SJCRH30 (cell line): Measurements from ENCODE around the gene TMEM115. TPM values are rescaled to one million over a fixed set of nuclear protein-coding genes. Genes with fewer than 3 reads are reported as not detected.

ENCODE experiments used
- DNase-seq, 2 experiments: peaks; one replicate each; pipeline ENCODE4 v3.0.0-alpha.2; 2015 to 2020
- H3K27ac ChIP-seq: fragments of 250-450 bp; sonication (Bioruptor Pico); 2 replicates; pipeline ENCODE4 v1.5.1; 2020; ENCODE audit warnings: mild to moderate bottlenecking, moderate library complexity
- H3K27me3 ChIP-seq: fragments of 250-450 bp; sonication (Bioruptor Pico); 2 replicates; pipeline ENCODE4 v1.5.1; 2020; ENCODE audit warnings: mild to moderate bottlenecking, moderate library complexity
- H3K36me3 ChIP-seq: fragments of 250-450 bp; sonication (Bioruptor Pico); 2 replicates; pipeline ENCODE4 v1.5.1; 2020; ENCODE audit warnings: mild to moderate bottlenecking, moderate library complexity
- H3K4me1 ChIP-seq: fragments of 250-450 bp; sonication (Bioruptor Pico); 2 replicates; pipeline ENCODE4 v1.5.1; 2020; ENCODE audit warnings: mild to moderate bottlenecking, moderate library complexity
- H3K4me3 ChIP-seq: fragments of 250-450 bp; sonication (Bioruptor Pico); 2 replicates; pipeline ENCODE4 v1.5.1; 2020; ENCODE audit warnings: mild to moderate bottlenecking, moderate library complexity
- H3K9me3 ChIP-seq: fragments of 250-450 bp; sonication (Bioruptor Pico); replicated peaks from 2 replicates; pipeline ENCODE4 v1.5.1; 2020; ENCODE audit warnings: mild to moderate bottlenecking, moderate library complexity
- total RNA-seq: library from RNA; depleted of rRNA; stranded (reverse); fragments of >200 nt; shearing (Covaris generic); gene quantifications from 2 replicates; pipeline ENCODE4 v1.2.3, GENCODE V29; 2014; rRNA removed

The TMEM115 gene
- 27.2 and 28.2 TPM in 2 replicates for total RNA-seq

GRCh38 chr3:50358911-50359759 lies at the start of gene TMEM115:
TSS of gene TMEM115 (minus strand) at chr3:50359521. CDS start at chr3:50359063, 458 bp downstream.
- H3K36me3 ChIP-seq = peaks cover 8% of the 10 kb centered on the region
- H3K9me3 ChIP-seq = no peaks in the 10 kb centered on the region
- peaks cover 3% of the 10 kb centered on the region for H3K4me1 ChIP-seq
- DNase-seq = peak; percentile 98
- peak within 1 kb of the TSS; percentile 90 for H3K4me3 ChIP-seq
- H3K27ac ChIP-seq = peak within 1 kb of the TSS; percentile 56
- no peaks in the 10 kb centered on the region for H3K27me3 ChIP-seq

- DNase-seq = no peak
- no peak overlapping the region for H3K27ac ChIP-seq
- H3K9me3 ChIP-seq = no peaks in the 10 kb centered on the region
- H3K4me3 ChIP-seq = no peak overlapping the region
- no peaks in the 10 kb centered on the region for H3K36me3 ChIP-seq
- H3K4me1 ChIP-seq = no peaks in the 10 kb centered on the region
- no peaks in the 10 kb centered on the region for H3K27me3 ChIP-seq
Observed at GRCh38 chr3:50408443-50408944, 49.2 kb upstream of the TMEM115 start.

GRCh38 chr3:50406487-50406886 lies 47.2 kb upstream of the TMEM115 start:
- H3K4me1 ChIP-seq = no peaks in the 10 kb centered on the region
- H3K4me3 ChIP-seq = no peak overlapping the region
- H3K27me3 ChIP-seq = no peaks in the 10 kb centered on the region
- no peaks in the 10 kb centered on the region for H3K36me3 ChIP-seq
- H3K27ac ChIP-seq = no peak overlapping the region
- no peaks in the 10 kb centered on the region for H3K9me3 ChIP-seq
- no peak for DNase-seq

- DNase-seq = peak; percentile 34 to 65
- Histone ChIP-seq H3K27me3 (no peaks in the 10 kb centered on the region), H3K27ac (no peak overlapping the region), H3K4me3 (no peak overlapping the region), H3K9me3 (no peaks in the 10 kb centered on the region), H3K36me3 (no peaks in the 10 kb centered on the region), H3K4me1 (no peaks in the 10 kb centered on the region)
Observed at GRCh38 chr3:50405249-50405648, 45.9 kb upstream of the TMEM115 start.

- no peaks in the 10 kb centered on the region for H3K9me3 ChIP-seq
- H3K27ac ChIP-seq = no peak overlapping the region
- no peaks in the 10 kb centered on the region for H3K27me3 ChIP-seq
- no peaks in the 10 kb centered on the region for H3K36me3 ChIP-seq
- no peaks in the 10 kb centered on the region for H3K4me1 ChIP-seq
- H3K4me3 ChIP-seq = no peak overlapping the region
- no peak for DNase-seq
Observed at GRCh38 chr3:50401978-50402595, 42.8 kb upstream of the TMEM115 start.

- H3K27ac ChIP-seq = no peak overlapping the region
- no peaks in the 10 kb centered on the region for H3K36me3 ChIP-seq
- no peaks in the 10 kb centered on the region for H3K9me3 ChIP-seq
- no peak overlapping the region for H3K4me3 ChIP-seq
- no peaks in the 10 kb centered on the region for H3K27me3 ChIP-seq
- H3K4me1 ChIP-seq = no peaks in the 10 kb centered on the region
- DNase-seq = no peak
Observed at GRCh38 chr3:50396502-50396901, 37.2 kb upstream of the TMEM115 start.

- Histone ChIP-seq H3K27ac (no peak overlapping the region), H3K4me3 (no peak overlapping the region), H3K36me3 (no peaks in the 10 kb centered on the region), H3K27me3 (no peaks in the 10 kb centered on the region), H3K9me3 (no peaks in the 10 kb centered on the region), H3K4me1 (no peaks in the 10 kb centered on the region)
- no peak for DNase-seq
Observed at GRCh38 chr3:50395070-50395860, 35.9 kb upstream of the TMEM115 start.

- Histone ChIP-seq H3K4me3 (no peak overlapping the region), H3K4me1 (no peaks in the 10 kb centered on the region), H3K36me3 (no peaks in the 10 kb centered on the region), H3K9me3 (no peaks in the 10 kb centered on the region), H3K27me3 (0 out of 2 replicates have a peak, but pooled peaks cover 3% of the 10 kb centered on the region), H3K27ac (no peak overlapping the region)
- DNase-seq = no peak
Observed at GRCh38 chr3:50393061-50393460, 33.7 kb upstream of the TMEM115 start.

- Histone ChIP-seq H3K27ac (no peak overlapping the region), H3K4me3 (no peak overlapping the region), H3K9me3 (no peaks in the 10 kb centered on the region), H3K27me3 (0 out of 2 replicates have a peak, but pooled peaks cover 4% of the 10 kb centered on the region), H3K36me3 (no peaks in the 10 kb centered on the region), H3K4me1 (no peaks in the 10 kb centered on the region)
- no peak for DNase-seq
Observed at GRCh38 chr3:50392101-50392715, 32.9 kb upstream of the TMEM115 start.

GRCh38 chr3:50390508-50391224 lies 31.3 kb upstream of the TMEM115 start:
- no peak overlapping the region for H3K27ac ChIP-seq
- H3K4me1 ChIP-seq = no peaks in the 10 kb centered on the region
- H3K27me3 ChIP-seq = peaks cover 4% of the 10 kb centered on the region; the same call in 1 of the 2 replicates
- no peaks in the 10 kb centered on the region for H3K9me3 ChIP-seq
- DNase-seq = peak; percentile 39 to 41
- no peaks in the 10 kb centered on the region for H3K36me3 ChIP-seq
- no peak overlapping the region for H3K4me3 ChIP-seq

GRCh38 chr3:50389414-50389767 lies 30.1 kb upstream of the TMEM115 start:
- Histone ChIP-seq H3K27me3 (peaks cover 4% of the 10 kb centered on the region; the same call in 1 of the 2 replicates), H3K4me1 (no peaks in the 10 kb centered on the region), H3K27ac (no peak overlapping the region), H3K9me3 (no peaks in the 10 kb centered on the region), H3K4me3 (no peak overlapping the region), H3K36me3 (no peaks in the 10 kb centered on the region)
- DNase-seq = no peak

GRCh38 chr3:50388720-50389413 lies 29.5 kb upstream of the TMEM115 start:
- Histone ChIP-seq H3K36me3 (no peaks in the 10 kb centered on the region), H3K9me3 (no peaks in the 10 kb centered on the region), H3K4me1 (no peaks in the 10 kb centered on the region), H3K4me3 (no peak overlapping the region), H3K27me3 (peaks cover 4% of the 10 kb centered on the region; the same call in 1 of the 2 replicates), H3K27ac (no peak overlapping the region)
- DNase-seq = no peak

GRCh38 chr3:50388016-50388719 lies 28.8 kb upstream of the TMEM115 start:
- H3K4me3 ChIP-seq = no peak overlapping the region
- no peak for DNase-seq
- H3K36me3 ChIP-seq = no peaks in the 10 kb centered on the region
- H3K27me3 ChIP-seq = peaks cover 4% of the 10 kb centered on the region; the same call in 1 of the 2 replicates
- H3K4me1 ChIP-seq = no peaks in the 10 kb centered on the region
- H3K27ac ChIP-seq = no peak overlapping the region
- no peaks in the 10 kb centered on the region for H3K9me3 ChIP-seq
